ENCODE results near the gene RNF224.

The RNF224 gene

DNA sequence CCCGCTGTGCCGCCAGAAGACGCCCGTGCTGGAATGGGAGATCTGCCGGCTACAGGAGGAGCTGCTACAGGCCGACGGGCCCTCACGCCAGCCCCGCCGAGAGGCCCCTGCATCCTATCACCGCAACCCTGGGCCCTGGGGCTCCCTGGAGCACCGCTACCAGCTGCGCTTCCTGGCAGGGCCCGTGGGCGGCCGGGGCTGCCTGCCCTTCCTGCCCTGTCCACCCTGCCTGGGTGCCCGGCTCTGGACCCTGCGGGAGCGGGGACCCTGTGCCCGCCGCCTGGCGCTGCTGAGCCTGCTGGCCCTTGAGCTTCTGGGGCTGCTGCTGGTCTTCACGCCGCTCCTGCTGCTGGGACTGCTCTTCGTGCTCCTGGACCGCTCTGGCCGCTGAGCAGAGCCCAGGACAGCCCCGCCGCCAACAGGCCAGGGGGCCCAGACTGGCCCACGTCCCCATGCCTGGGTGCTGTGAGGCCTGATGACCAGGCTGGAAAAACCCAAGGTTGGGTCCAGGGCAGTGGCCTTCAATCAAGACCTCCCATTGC is 9.0 kb upstream of the RNF224 start:
- FAIRE-seq (no peak), DNase-seq (ENCODE audit: insufficient read length, low spot score) (no peak)
- TF ChIP-seq POLR2AphosphoS5 (IDR thresholded peaks at IDR 0.05; ENCODE audit: low read depth, low read length) = no peak
- no peak for TF ChIP-seq TAF1 (IDR thresholded peaks at IDR 0.05; ENCODE audit: low read depth, low read length)
- no peak for TF ChIP-seq SPI1 (IDR thresholded peaks at IDR 0.05; ENCODE audit: low read depth, low read length)
- TF ChIP-seq PAX5 (IDR thresholded peaks at IDR 0.05; ENCODE audit: insufficient read depth, low read length, severe bottlenecking) = no peak
- TF ChIP-seq POLR2A (IDR thresholded peaks at IDR 0.05; ENCODE audit: low read depth, low read length) = no peak
- no peak for TF ChIP-seq POU2F2 (IDR thresholded peaks at IDR 0.05; ENCODE audit: low read depth, low read length)

DNA sequence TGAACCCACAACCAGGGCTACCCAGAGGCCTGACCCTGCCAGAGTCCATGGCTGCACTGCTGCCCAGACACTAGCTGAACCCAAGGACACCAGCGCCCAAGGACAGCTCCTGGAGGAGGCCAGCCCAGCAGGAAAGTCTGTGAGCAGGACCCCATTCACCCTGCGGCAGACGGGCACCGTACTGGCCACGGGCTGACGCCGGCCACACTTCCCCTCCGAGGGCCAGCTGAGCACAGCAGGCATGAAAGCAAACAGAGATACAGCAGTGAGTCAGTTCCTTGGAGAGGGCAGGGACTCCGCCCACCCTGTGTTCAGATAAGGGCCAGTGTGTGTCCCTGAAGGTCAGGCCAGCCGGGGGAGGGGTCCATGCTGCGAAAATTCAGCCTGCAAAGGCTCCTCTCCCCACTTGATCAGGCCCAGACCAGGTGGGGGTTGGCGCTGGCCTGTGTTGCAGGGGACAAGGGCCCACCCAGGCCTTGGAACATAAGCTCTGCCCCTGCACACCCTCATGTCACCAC is 8.5 kb upstream of the RNF224 start:
- DNase-seq (ENCODE audit: insufficient read length, low spot score) (no peak), FAIRE-seq (no peak)
- no peak for TF ChIP-seq TAF1 (IDR thresholded peaks at IDR 0.05; ENCODE audit: low read depth, low read length)
- TF ChIP-seq POU2F2 (IDR thresholded peaks at IDR 0.05; ENCODE audit: low read depth, low read length) = no peak
- no peak for TF ChIP-seq PAX5 (IDR thresholded peaks at IDR 0.05; ENCODE audit: insufficient read depth, low read length, severe bottlenecking)
- TF ChIP-seq POLR2A (IDR thresholded peaks at IDR 0.05; ENCODE audit: low read depth, low read length) = no peak
- TF ChIP-seq POLR2AphosphoS5 (IDR thresholded peaks at IDR 0.05; ENCODE audit: low read depth, low read length) = no peak
- no peak for TF ChIP-seq SPI1 (IDR thresholded peaks at IDR 0.05; ENCODE audit: low read depth, low read length)

DNA sequence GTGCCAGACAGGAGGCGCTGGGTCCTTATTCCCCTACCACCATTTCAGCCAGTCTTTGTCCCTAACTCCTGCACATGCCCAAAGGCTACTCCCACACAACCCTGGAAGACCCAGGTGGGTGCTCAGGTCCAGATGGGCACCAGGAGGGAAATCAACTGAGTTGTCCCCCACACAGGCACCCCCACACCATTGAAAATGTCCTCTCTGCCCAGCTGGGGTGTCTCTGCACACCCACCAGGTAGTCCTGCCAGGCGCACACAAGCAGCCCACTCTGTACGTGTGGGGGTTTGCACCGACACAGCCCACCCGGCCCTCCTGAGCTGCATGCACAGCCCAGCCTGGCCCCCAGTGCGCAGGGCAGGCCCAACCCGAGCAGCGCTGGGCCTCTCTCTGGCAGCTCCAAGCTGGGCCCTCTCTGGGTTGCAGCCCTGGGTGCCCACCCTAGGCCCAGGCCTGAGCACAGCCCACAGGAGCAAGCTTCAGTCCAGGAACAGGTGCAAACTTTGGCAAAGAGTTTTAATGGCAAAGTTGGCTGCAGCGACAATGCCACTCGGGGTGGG is 7.5 kb upstream of the RNF224 start:
- FAIRE-seq (no peak), DNase-seq (ENCODE audit: insufficient read length, low spot score) (no peak)

DNA sequence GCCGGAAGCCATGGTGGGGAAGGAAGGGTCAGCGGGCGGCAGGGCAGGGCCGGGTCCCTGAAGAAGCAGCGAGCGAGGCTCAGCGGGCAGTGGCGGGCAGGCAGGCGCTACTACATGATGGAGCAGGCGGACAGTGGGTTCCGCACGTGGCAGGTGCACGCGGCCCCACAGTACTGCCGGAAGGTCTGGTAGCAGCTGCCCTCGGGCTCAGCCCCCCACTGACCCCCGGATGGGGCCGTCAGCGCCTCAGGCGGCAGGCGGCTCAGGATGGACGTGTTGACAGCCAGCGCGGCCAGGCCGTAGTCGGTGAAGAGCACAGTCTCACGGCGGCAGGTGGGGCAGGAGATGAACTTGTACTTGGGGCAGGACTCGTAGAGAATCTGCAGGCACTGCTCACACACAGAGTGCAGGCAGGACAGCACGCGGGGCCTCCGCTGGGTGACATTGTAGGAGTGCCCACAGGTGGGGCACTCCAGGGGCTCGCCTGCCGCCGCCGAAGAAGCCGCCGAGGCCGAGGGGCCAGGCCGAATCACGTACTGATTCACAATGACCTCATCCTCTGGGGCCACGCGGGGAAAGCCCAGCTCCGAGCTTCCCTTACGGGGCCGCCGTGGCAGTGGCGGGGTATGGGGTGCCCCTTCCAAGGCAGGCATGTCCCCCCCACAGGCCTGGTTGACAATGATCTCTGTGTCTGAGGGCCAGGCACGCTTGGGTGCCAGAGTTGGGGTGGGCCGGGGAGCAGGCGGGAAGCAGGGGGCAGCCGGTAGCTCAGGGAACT is 6.8 kb upstream of the RNF224 start:
- FAIRE-seq (no peak), DNase-seq (ENCODE audit: insufficient read length, low spot score) (no peak)
- TF ChIP-seq SPI1 (IDR thresholded peaks at IDR 0.05; ENCODE audit: low read depth, low read length) (no peak), POLR2AphosphoS5 (IDR thresholded peaks at IDR 0.05; ENCODE audit: low read depth, low read length) (no peak), POU2F2 (IDR thresholded peaks at IDR 0.05; ENCODE audit: low read depth, low read length) (no peak), TAF1 (IDR thresholded peaks at IDR 0.05; ENCODE audit: low read depth, low read length) (no peak), PAX5 (IDR thresholded peaks at IDR 0.05; ENCODE audit: insufficient read depth, low read length, severe bottlenecking) (no peak), POLR2A (IDR thresholded peaks at IDR 0.05; ENCODE audit: low read depth, low read length) (no peak)

More for the DNA sequence above, 7.5 kb upstream of the RNF224 start:
- TF ChIP-seq POU2F2 (IDR thresholded peaks at IDR 0.05; ENCODE audit: low read depth, low read length) (no peak), POLR2AphosphoS5 (IDR thresholded peaks at IDR 0.05; ENCODE audit: low read depth, low read length) (no peak), TAF1 (IDR thresholded peaks at IDR 0.05; ENCODE audit: low read depth, low read length) (no peak), POLR2A (IDR thresholded peaks at IDR 0.05; ENCODE audit: low read depth, low read length) (no peak), PAX5 (IDR thresholded peaks at IDR 0.05; ENCODE audit: insufficient read depth, low read length, severe bottlenecking) (no peak), SPI1 (IDR thresholded peaks at IDR 0.05; ENCODE audit: low read depth, low read length) (no peak)

DNA sequence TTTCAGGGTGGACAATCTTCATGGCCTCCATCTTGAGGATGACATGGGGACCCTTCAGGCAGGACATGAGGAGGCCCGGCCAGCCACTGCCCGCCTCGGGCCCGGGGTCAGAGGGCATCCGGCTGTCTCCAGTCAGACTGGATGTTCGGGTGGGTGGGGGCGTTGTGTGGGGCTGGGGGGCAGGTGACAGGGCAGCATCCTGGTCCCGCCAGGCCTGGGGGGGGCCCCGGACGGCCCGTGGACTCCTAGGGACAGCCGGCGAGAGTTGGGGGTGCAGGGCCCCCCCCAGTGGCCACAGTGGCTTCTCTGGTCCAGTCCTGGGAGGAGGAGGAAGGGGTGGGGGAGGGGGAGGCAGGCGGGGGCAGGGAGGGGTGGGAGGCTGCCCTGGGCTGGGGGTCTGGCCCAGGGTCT is 6.2 kb upstream of the RNF224 start:
- TF ChIP-seq POLR2AphosphoS5 (IDR thresholded peaks at IDR 0.05; ENCODE audit: low read depth, low read length) = no peak
- no peak for TF ChIP-seq PAX5 (IDR thresholded peaks at IDR 0.05; ENCODE audit: insufficient read depth, low read length, severe bottlenecking)
- no peak for TF ChIP-seq SPI1 (IDR thresholded peaks at IDR 0.05; ENCODE audit: low read depth, low read length)
- no peak for TF ChIP-seq POLR2A (IDR thresholded peaks at IDR 0.05; ENCODE audit: low read depth, low read length)
- no peak for TF ChIP-seq TAF1 (IDR thresholded peaks at IDR 0.05; ENCODE audit: low read depth, low read length)
- TF ChIP-seq POU2F2 (IDR thresholded peaks at IDR 0.05; ENCODE audit: low read depth, low read length) = no peak
- no peak for DNase-seq (ENCODE audit: insufficient read length, low spot score)
- FAIRE-seq = no peak

DNA sequence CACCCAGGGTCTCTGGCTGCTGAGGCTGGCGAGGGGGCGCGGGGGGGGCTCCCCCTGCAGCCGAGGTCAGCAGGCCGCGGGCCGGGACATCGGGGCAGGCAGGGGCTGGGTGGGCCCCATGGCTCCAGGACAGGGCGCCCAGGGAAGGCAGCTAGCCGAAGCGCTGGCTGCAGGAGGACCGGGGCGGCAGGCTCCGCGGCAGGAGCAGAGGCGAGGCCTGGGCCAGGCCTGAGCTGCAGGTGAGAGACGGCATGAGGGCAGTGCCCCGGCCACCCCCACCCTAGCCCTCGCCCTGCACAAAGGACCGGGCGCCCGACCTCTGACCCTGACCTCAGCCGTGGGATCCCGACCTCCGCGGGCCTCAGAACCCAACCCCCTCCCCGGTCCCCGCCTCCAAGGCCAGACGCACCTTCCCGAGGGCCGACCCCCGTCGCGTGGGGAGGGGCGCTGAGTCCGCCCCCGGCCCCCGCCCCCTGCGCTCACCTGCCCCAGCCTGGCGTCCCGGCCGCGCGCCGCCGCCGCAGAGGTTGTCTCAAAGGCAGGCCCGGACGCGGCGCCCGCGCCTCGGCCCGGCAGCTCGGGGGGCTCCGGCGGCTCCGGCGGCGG is 5.7 kb upstream of the RNF224 start:
- no peak for FAIRE-seq
- TF ChIP-seq TAF1 (IDR thresholded peaks at IDR 0.05; ENCODE audit: low read depth, low read length) (no peak), POLR2A (IDR thresholded peaks at IDR 0.05; ENCODE audit: low read depth, low read length) (no peak), SPI1 (IDR thresholded peaks at IDR 0.05; ENCODE audit: low read depth, low read length) (no peak), PAX5 (IDR thresholded peaks at IDR 0.05; ENCODE audit: insufficient read depth, low read length, severe bottlenecking) (no peak), POU2F2 (IDR thresholded peaks at IDR 0.05; ENCODE audit: low read depth, low read length) (no peak), POLR2AphosphoS5 (IDR thresholded peaks at IDR 0.05; ENCODE audit: low read depth, low read length) (no peak)
- no peak for DNase-seq (ENCODE audit: insufficient read length, low spot score)

DNA sequence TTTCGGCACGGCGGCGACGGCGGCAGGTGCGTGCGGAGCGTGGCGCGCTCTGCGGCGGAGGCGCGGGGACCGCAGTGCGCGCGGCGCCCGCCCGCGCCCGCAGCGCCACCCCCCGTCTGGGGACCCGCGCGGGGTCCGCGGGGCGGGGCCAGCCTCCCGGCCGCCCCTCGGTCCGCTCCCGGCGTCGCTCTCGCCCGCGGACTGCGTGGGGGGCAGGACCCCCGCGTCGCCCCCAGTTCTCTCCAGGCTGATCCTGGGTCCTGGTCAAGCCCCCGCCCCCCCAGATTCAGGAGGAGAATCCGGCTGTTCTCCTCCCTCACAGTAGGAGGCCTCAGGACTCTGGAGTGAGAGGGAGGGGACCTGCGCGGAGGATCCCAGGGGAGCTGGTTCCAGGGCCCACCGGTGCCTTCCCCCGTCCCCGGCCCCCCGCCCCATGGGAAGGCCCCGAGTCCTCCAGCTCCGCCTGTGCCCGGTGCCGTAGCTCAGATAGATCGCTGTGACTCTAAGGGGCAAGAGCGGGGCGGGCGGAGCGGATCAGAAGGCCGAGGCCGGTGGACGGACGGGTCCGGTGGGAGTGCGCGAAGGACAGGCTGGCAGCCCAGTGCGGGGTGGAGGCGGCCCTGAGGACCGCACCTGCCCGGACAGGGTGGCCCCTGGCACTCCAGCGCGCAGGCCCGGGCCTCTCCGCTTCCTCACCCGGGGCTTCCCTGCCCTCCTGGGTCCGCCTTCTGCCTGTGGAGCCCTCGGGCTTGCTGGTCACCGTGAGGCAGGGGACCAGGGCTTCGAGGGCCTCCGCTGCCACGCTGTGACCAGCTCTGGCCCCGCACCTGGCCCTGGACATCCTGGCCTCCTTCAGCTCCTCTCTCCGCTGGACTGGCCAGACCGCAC is 4.9 kb upstream of the RNF224 start, which contains the start of gene RNF208:
Gene RNF208, minus strand, starts transcription at position 51 of the 888 bp plus-strand sequence. CDS start 1,028 bp downstream, outside the sequence.
- DNase-seq (ENCODE audit: insufficient read length, low spot score) = no peak
- FAIRE-seq = peak; percentile 81
- no peak for TF ChIP-seq POU2F2 (IDR thresholded peaks at IDR 0.05; ENCODE audit: low read depth, low read length)
- TF ChIP-seq POLR2AphosphoS5 (IDR thresholded peaks at IDR 0.05; ENCODE audit: low read depth, low read length) = no peak
- no peak for TF ChIP-seq TAF1 (IDR thresholded peaks at IDR 0.05; ENCODE audit: low read depth, low read length)
- no peak for TF ChIP-seq SPI1 (IDR thresholded peaks at IDR 0.05; ENCODE audit: low read depth, low read length)
- TF ChIP-seq PAX5 (IDR thresholded peaks at IDR 0.05; ENCODE audit: insufficient read depth, low read length, severe bottlenecking) = no peak
- no peak for TF ChIP-seq POLR2A (IDR thresholded peaks at IDR 0.05; ENCODE audit: low read depth, low read length)
